ENCODE results near the gene PDE8B. TPM values are rescaled to one million over a fixed set of nuclear protein-coding genes. Genes with fewer than 3 reads are reported as not detected.

The PDE8B gene
- total RNA-seq, 1 donor from 2014 or later = 1.1 TPM

- Mint-ChIP-seq H3K27me3 (ENCODE audit: low read depth) (peaks cover 5% of the 10 kb centered on the region), H3K27ac (ENCODE audit: unreplicated experiment) (no peak overlapping the region), H3K4me3 (ENCODE audit: unreplicated experiment) (no peak overlapping the region), H3K4me1 (ENCODE audit: low read depth) (peaks cover 5% of the 10 kb centered on the region), H3K36me3 (ENCODE audit: low read depth) (no peaks in the 10 kb centered on the region), H3K9me3 (ENCODE audit: low read depth) (no peaks in the 10 kb centered on the region)
- TF ChIP-seq CTCF (IDR thresholded peaks at IDR 0.05) = no peak
- DNase-seq (ENCODE audit: low spot score) = no peak
Observed at GRCh38 chr5:77175231-77175630, 35.2 kb upstream of the PDE8B start.

GRCh38 chr5:77176429-77176828 is 34.1 kb upstream of the PDE8B start:
- Mint-ChIP-seq H3K27ac (ENCODE audit: unreplicated experiment) (no peak overlapping the region), H3K27me3 (ENCODE audit: low read depth) (peaks cover 10% of the 10 kb centered on the region), H3K4me3 (ENCODE audit: unreplicated experiment) (no peak overlapping the region), H3K36me3 (ENCODE audit: low read depth) (no peaks in the 10 kb centered on the region), H3K4me1 (ENCODE audit: low read depth) (peaks cover 7% of the 10 kb centered on the region), H3K9me3 (ENCODE audit: low read depth) (no peaks in the 10 kb centered on the region)
- DNase-seq (ENCODE audit: low spot score) = no peak
- no peak for TF ChIP-seq CTCF (IDR thresholded peaks at IDR 0.05)

GRCh38 chr5:77177576-77177975 is 32.9 kb upstream of the PDE8B start:
- H3K36me3 Mint-ChIP-seq (ENCODE audit: low read depth) = no peaks in the 10 kb centered on the region
- H3K4me1 Mint-ChIP-seq (ENCODE audit: low read depth) = peaks cover 14% of the 10 kb centered on the region
- H3K4me3 Mint-ChIP-seq (ENCODE audit: unreplicated experiment) = no peak overlapping the region
- no peak overlapping the region for H3K27ac Mint-ChIP-seq (ENCODE audit: unreplicated experiment)
- DNase-seq (ENCODE audit: low spot score) = no peak
- H3K27me3 Mint-ChIP-seq (ENCODE audit: low read depth) = peaks cover 19% of the 10 kb centered on the region
- TF ChIP-seq CTCF (IDR thresholded peaks at IDR 0.05) = no peak
- no peaks in the 10 kb centered on the region for H3K9me3 Mint-ChIP-seq (ENCODE audit: low read depth)

DNA sequence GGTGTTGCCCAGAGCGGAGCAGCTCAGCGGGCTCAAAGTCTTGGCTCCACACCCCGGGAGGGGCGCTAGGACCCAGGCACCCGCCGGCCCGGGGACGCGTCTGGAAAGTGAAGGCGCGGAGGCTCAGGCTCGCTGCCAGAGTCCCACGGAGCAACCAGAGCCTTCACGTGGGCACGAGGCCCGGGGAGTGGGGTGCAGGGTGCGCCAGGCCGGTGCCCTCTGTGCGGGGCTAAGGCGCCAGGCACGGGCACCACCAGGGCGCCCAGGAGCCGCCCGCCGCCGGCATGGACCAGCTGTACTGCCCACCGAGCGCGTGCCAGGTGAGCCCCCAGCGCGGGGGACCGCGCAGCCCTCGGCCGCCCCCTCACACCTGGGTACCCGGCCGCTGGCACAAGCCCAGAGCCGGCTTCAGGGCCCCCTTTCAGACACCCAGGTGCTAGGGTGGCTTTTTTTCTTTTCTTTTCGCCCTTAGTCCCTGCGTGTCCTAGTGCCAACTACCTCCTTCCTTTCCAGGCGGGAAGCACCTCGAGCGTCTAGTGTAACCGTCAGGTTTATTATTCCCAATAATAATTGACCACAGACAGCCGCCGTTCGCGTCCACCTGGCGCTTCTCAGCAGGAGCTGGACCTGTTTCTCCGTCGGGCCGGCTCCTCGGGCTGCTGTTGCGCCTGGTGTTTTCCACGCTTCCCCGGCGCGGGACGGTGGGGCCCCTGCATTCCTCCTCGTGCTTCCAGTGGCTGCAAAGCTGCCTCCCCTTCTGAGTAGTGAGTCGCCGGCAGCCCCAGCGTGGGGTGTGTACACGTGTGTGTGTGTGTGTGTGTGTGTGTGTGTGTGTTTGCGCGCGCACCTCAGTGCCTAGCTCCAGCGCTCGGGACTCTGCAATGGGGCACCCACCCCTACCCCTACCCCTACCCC is 30.1 kb upstream of the PDE8B start:
- no peaks in the 10 kb centered on the region for H3K36me3 Mint-ChIP-seq (ENCODE audit: low read depth)
- peak; percentile 88 for DNase-seq (ENCODE audit: low spot score)
- no peaks in the 10 kb centered on the region for H3K9me3 Mint-ChIP-seq (ENCODE audit: low read depth)
- H3K4me1 Mint-ChIP-seq (ENCODE audit: low read depth) = peaks cover 14% of the 10 kb centered on the region
- H3K4me3 Mint-ChIP-seq (ENCODE audit: unreplicated experiment) = peak overlapping the region; percentile 76
- H3K27ac Mint-ChIP-seq (ENCODE audit: unreplicated experiment) = no peak overlapping the region
- H3K27me3 Mint-ChIP-seq (ENCODE audit: low read depth) = peaks cover 19% of the 10 kb centered on the region
- TF ChIP-seq CTCF (IDR thresholded peaks at IDR 0.05) = no peak

DNA sequence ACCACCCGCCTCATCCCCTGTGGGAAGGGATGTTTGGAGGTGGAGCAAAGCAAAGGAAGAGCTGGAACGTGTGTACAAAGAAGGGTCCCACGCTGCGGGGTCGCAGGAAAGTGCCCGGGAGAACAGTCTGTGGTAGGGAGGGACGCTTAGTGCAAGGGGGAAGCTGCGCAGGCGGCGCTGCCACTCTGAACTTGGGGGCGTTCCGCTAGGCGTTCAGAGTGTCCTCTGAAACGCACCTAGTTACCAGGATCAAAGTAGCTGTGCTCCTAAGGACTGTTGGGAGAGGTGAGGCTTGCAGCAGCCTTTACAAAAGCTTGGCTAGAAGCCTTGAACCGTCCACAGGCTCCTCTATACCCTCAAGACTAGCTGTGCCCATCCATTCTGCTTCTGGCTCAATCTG is 29.3 kb upstream of the PDE8B start:
- no peaks in the 10 kb centered on the region for H3K9me3 Mint-ChIP-seq (ENCODE audit: low read depth)
- peaks cover 14% of the 10 kb centered on the region for H3K4me1 Mint-ChIP-seq (ENCODE audit: low read depth)
- peaks cover 19% of the 10 kb centered on the region for H3K27me3 Mint-ChIP-seq (ENCODE audit: low read depth)
- no peak for DNase-seq (ENCODE audit: low spot score)
- no peak for TF ChIP-seq CTCF (IDR thresholded peaks at IDR 0.05)
- no peaks in the 10 kb centered on the region for H3K36me3 Mint-ChIP-seq (ENCODE audit: low read depth)
- H3K27ac Mint-ChIP-seq (ENCODE audit: unreplicated experiment) = no peak overlapping the region
- peak overlapping the region; percentile 76 for H3K4me3 Mint-ChIP-seq (ENCODE audit: unreplicated experiment)
